Testis (tissue), 3 donors: ENCODE measurements around the gene HECW1. TPM values are rescaled to one million over a fixed set of nuclear protein-coding genes. Genes with fewer than 3 reads are reported as not detected.

Source experiments
- DNase-seq: peaks from one replicate; pipeline ENCODE4 v3.0.0-alpha.2; 2019
- H3K27ac ChIP-seq, 2 donors: fragments of 200-600 bp; sonication (generic); one replicate each; pipeline ENCODE4 v1.5.1; 2019
- H3K27me3 ChIP-seq: fragments of 200-600 bp; sonication (generic); one replicate; pipeline ENCODE4 v1.5.1; 2019
- H3K36me3 ChIP-seq: fragments of 200-600 bp; sonication (generic); one replicate; pipeline ENCODE4 v1.5.1; 2017; ENCODE audit warnings: low read depth; ENCODE audit errors: missing control alignments
- H3K4me1 ChIP-seq: fragments of 200-600 bp; sonication (generic); one replicate; pipeline ENCODE4 v1.5.1; 2019
- H3K4me3 ChIP-seq, 2 donors: fragments of 200-600 bp; sonication (generic); one replicate each; pipeline ENCODE4 v1.5.1; 2017 to 2019
- H3K9me3 ChIP-seq: fragments of 200-600 bp; sonication (generic); one replicate; pipeline ENCODE4 v1.5.1; 2017
- POLR2A ChIP-seq: fragments of 450-650 bp; IDR thresholded peaks from one replicate; pipeline ENCODE4 v1.6.1; 2017; ENCODE audit warnings: antibody characterized with exemption, mild to moderate bottlenecking, moderate library complexity
- WGBS, 2 donors: methylation state at CpG; one replicate each; pipeline ENCODE4 v1.1.5; 2018; 5-methylcytosine and 5-hydroxymethylcytosine counted together
- intact Hi-C: fragments of 100-400 bp; cut with DNase I; formaldehyde crosslinking; loops from one replicate; pipeline ENCODE4 v1.15.1; 2023; ENCODE audit warnings: low total_unique reads
- polyA plus RNA-seq: library from polyadenylated mRNA; stranded (reverse); fragments of 350-450 nt; fragmentation: Illumina TruSeq; extraction: RNeasy Lipid Tissue Mini Kit (QIAGEN cat#74804); gene quantifications from one replicate; pipeline ENCODE4 v1.2.3, GENCODE V29; 2014; ENCODE audit warnings: low read depth, low replicate concordance; ENCODE audit not compliant: insufficient read depth
- total RNA-seq, 2 donors: library from RNA; depleted of rRNA; stranded (reverse); fragments of >200 nt; gene quantifications; one replicate each; pipeline ENCODE4 v1.2.3, GENCODE V29; 2016
- TF ChIP-seq, protein P1 (sequence below), 3 experiments: fragments of 450-650 bp in 2 of 3; fragments of 200-600 bp in 1 of 3; sonication (generic) in 1 of 3; IDR thresholded peaks; one replicate each; pipeline ENCODE4 v1.5.1; 2016 to 2019; ENCODE audit warnings: antibody characterized with exemption in 3 of 3, mild to moderate bottlenecking in 2 of 3, moderate library complexity in 1 of 3

Gene HECW1
- total and polyA plus RNA-seq, 3 donors from 2014 or later, result 3.2 to 14.5 (median 5.0) TPM

DNA sequence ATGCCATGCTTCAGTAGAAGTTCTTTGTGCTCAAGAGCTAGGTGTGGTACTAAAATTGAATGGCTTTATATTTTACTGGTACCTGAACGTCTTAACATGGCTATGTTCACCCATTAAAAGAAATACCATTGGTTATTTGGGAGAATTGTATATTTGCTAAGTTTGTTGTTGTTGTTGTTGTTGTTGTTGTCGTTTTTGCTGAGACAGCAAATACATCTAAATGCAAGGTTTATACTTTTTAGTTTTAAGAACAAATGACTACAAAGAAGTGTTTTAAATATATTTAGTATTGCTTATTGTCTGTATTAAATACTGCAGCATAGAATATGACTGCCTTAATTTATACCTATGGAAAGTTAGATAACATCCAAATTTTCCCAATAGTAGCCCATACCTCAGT, 66.9 kb downstream of the HECW1 start:
- TF ChIP-seq, protein P1, sequence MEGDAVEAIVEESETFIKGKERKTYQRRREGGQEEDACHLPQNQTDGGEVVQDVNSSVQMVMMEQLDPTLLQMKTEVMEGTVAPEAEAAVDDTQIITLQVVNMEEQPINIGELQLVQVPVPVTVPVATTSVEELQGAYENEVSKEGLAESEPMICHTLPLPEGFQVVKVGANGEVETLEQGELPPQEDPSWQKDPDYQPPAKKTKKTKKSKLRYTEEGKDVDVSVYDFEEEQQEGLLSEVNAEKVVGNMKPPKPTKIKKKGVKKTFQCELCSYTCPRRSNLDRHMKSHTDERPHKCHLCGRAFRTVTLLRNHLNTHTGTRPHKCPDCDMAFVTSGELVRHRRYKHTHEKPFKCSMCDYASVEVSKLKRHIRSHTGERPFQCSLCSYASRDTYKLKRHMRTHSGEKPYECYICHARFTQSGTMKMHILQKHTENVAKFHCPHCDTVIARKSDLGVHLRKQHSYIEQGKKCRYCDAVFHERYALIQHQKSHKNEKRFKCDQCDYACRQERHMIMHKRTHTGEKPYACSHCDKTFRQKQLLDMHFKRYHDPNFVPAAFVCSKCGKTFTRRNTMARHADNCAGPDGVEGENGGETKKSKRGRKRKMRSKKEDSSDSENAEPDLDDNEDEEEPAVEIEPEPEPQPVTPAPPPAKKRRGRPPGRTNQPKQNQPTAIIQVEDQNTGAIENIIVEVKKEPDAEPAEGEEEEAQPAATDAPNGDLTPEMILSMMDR (IDR thresholded peaks at IDR 0.05), result no peak
- TF ChIP-seq POLR2A, result no peak
- WGBS, 2 donors, result 79% methylated on average over 2 of the region's 2 CpGs
- no peak for DNase-seq
- Histone ChIP-seq H3K9me3 (no peaks in the 10 kb centered on the region), H3K4me3 (no peak overlapping the region), H3K4me1 (peaks cover 3% of the 10 kb centered on the region), H3K27me3 (no peaks in the 10 kb centered on the region), H3K36me3 (no peaks in the 10 kb centered on the region), H3K27ac (no peak overlapping the region)
- intact Hi-C loops, result no loop called here

DNA sequence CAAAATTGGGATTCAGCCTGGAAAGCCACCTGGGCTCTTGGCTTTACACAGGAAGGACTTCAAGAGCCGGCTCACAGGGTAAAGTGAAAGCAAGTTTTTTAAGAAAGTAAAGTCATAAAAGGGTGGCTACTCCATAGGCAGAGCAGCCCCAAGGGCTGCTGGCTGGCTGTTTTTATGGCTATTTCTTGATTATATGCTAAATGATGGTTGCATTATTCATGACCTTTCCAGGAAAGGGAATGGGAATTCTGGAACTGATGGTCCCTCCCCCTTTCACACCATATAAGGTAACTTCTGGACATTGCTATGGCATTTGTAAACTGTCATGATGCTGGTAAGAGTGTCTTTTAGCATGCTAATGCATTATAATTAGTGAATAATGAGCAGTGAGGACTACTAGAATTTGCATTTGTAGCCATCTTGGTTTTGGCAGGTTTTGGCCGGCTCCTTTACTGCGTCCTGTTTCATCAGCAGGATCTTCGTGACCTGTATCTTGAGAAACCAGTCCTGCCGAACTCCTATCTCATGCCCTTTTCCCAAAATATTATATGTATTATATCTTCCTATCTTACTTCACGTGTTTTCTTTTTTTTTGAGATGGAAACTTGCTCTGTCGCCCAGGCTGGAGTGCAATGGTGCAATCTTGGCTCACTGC, 80.5 kb downstream of the HECW1 start:
- H3K27me3 ChIP-seq, result no peaks in the 10 kb centered on the region
- no peaks in the 10 kb centered on the region for H3K9me3 ChIP-seq
- H3K4me3 ChIP-seq, result no peak overlapping the region
- H3K4me1 ChIP-seq, result no peaks in the 10 kb centered on the region
- H3K36me3 ChIP-seq, result no peaks in the 10 kb centered on the region
- no peak for DNase-seq
- WGBS, 2 donors, result 86 to 91% methylated on average over 7 of the region's 7 CpGs
- TF ChIP-seq, protein P1 (IDR thresholded peaks at IDR 0.05), result no peak
- no peak for TF ChIP-seq POLR2A
- no peak overlapping the region for H3K27ac ChIP-seq
- intact Hi-C loops, result no loop called here

DNA sequence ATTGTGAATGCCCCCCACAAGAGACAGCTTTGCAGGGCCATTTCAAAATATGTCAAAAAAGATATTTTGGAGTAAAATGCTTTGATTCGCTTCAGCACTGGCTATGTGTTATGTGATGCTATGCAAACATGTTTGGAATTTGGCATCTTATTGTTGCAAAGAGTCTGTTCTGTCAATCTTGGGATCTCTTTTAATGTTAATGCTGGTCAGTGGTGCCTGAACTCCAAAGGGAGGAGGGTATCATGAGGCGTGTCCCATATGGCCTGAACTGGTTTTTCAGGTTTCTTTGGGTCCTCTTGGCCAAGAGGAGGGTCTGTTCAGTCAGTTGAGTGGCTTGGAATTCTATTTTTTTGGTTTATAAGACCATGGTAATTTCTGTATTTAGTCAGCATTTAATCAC, 81.4 kb downstream of the HECW1 start:
- Histone ChIP-seq H3K4me3 (no peak overlapping the region), H3K36me3 (no peaks in the 10 kb centered on the region), H3K27me3 (no peaks in the 10 kb centered on the region), H3K27ac (no peak overlapping the region), H3K4me1 (no peaks in the 10 kb centered on the region), H3K9me3 (no peaks in the 10 kb centered on the region)
- TF ChIP-seq, protein P1 (IDR thresholded peaks at IDR 0.05), result no peak
- TF ChIP-seq POLR2A, result no peak
- intact Hi-C loops, result no loop called here
- DNase-seq, result no peak
- WGBS, 2 donors, result 69 to 70% methylated on average over 2 of the region's 2 CpGs

DNA sequence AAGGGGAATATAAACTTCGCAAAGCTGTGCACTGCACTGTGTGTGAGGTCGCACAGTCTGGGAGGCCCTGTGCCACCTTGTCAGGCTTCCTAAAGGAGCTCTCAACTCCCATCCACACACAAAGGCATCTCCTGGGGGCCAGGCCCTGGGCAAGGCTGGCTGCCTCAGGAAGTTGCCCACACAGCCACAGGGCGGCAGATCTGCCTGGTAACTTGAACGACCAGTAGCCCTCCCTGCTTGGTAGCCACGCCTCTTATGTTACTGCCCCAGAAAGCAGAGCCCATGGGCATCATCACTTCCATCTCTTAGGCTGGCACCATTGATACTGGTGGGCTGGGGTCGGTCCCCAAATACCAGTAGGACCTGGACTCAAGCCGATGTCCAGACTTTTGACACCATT, 82.8 kb downstream of the HECW1 start:
- H3K27ac ChIP-seq, result no peak overlapping the region
- H3K4me1 ChIP-seq, result no peaks in the 10 kb centered on the region
- 84% methylated on average over 5 to 7 of the region's 7 CpGs for WGBS, 2 donors
- H3K4me3 ChIP-seq, result no peak overlapping the region
- intact Hi-C loops, result no loop called here
- DNase-seq, result no peak
- H3K27me3 ChIP-seq, result no peaks in the 10 kb centered on the region
- no peaks in the 10 kb centered on the region for H3K9me3 ChIP-seq
- no peaks in the 10 kb centered on the region for H3K36me3 ChIP-seq
- TF ChIP-seq POLR2A, result no peak
- TF ChIP-seq, protein P1 (IDR thresholded peaks at IDR 0.05), result no peak

DNA sequence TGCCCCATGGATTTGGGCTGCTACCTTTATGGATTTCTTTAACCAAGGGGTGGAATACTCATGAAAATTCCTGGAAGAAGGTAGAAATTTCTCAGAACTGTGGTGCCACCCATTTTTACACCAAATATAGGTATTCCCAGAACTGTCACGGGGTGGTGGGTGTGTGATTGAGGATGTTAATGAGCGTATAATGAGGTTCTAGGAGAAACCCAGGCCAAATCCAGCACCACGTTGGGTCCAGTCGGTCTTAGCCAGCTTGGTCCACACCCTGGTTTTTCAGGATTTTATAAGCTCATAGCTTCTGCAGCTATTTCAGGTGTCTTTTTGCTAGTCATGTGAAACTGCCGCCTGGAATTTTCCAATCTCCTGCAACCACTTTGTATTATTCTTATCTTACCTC, 83.3 kb downstream of the HECW1 start:
- no peaks in the 10 kb centered on the region for H3K4me1 ChIP-seq
- TF ChIP-seq POLR2A, result no peak
- TF ChIP-seq, protein P1 (IDR thresholded peaks at IDR 0.05), result no peak
- DNase-seq, result no peak
- 87% methylated on average over 5 of the region's 5 CpGs for WGBS, 2 donors
- H3K4me3 ChIP-seq, result no peak overlapping the region
- H3K27me3 ChIP-seq, result no peaks in the 10 kb centered on the region
- intact Hi-C loops, result no loop called here
- no peaks in the 10 kb centered on the region for H3K36me3 ChIP-seq
- H3K27ac ChIP-seq, result no peak overlapping the region
- H3K9me3 ChIP-seq, result no peaks in the 10 kb centered on the region
